HL-60 (cell line): Measurements from ENCODE around the gene MYBL2.

Source experiments
- DNase-seq, 2 experiments: peaks; one replicate each; pipeline ENCODE4 v3.0.0-alpha.2; 2010 to 2020; ENCODE audit warnings: low read depth in 1 of 2, low spot score in 1 of 2
- H3K27ac ChIP-seq: fragments of 250-450 bp; sonication (Bioruptor Pico); replicated peaks from 2 replicates; pipeline ENCODE4 v1.5.1; 2020; ENCODE audit warnings: mild to moderate bottlenecking, moderate library complexity
- H3K27me3 ChIP-seq: fragments of 250-450 bp; sonication (Bioruptor Pico); 2 replicates; pipeline ENCODE4 v1.5.1; 2021; ENCODE audit warnings: mild to moderate bottlenecking, moderate library complexity; ENCODE audit not compliant: insufficient read depth, poor library complexity, severe bottlenecking
- H3K4me3 ChIP-seq: replicated peaks from 2 replicates; pipeline ENCODE4 v1.5.1; 2011; ENCODE audit warnings: mild to moderate bottlenecking, control low read depth, low read length; ENCODE audit not compliant: insufficient read depth
- CTCF ChIP-seq: IDR thresholded peaks from one replicate; pipeline ENCODE4 v1.5.1; 2011; ENCODE audit warnings: low read length, control low read depth, inconsistent platforms; ENCODE audit not compliant: insufficient read depth
- GABPA ChIP-seq: IDR thresholded peaks from 2 replicates; pipeline ENCODE4 v1.6.1; 2012; ENCODE audit warnings: low read depth
- POLR2AphosphoS5 ChIP-seq: IDR thresholded peaks from 2 replicates; pipeline ENCODE4 v1.6.1; 2012; ENCODE audit warnings: low read depth
- REST ChIP-seq: IDR thresholded peaks from 2 replicates; pipeline ENCODE4 v1.6.1; 2012; ENCODE audit warnings: low read depth; ENCODE audit not compliant: insufficient replicate concordance
- SPI1 ChIP-seq: IDR thresholded peaks from 2 replicates; pipeline ENCODE4 v1.6.1; 2012; ENCODE audit warnings: low read depth, mild to moderate bottlenecking, borderline replicate concordance

MYBL2 gene

GRCh38 chr20:43748274-43748673 lies 81.4 kb downstream of the MYBL2 start:
- Histone ChIP-seq H3K27me3 (no peaks in the 10 kb centered on the region), H3K27ac (peak overlapping the region; percentile 75), H3K4me3 (no peak overlapping the region)
- peak; percentile 71 to 92 for DNase-seq
- TF ChIP-seq POLR2AphosphoS5 (peak; percentile 55; the same call in 1 of the 2 replicates), CTCF (no peak)

GRCh38 chr20:43749734-43750294 lies 82.9 kb downstream of the MYBL2 start:
- Histone ChIP-seq H3K27ac (no peak overlapping the region), H3K27me3 (no peaks in the 10 kb centered on the region), H3K4me3 (no peak overlapping the region)
- DNase-seq = peak in 1 of 2 experiments; percentile 73
- TF ChIP-seq POLR2AphosphoS5 (no peak), GABPA (no peak), CTCF (peak; percentile 92)

DNA sequence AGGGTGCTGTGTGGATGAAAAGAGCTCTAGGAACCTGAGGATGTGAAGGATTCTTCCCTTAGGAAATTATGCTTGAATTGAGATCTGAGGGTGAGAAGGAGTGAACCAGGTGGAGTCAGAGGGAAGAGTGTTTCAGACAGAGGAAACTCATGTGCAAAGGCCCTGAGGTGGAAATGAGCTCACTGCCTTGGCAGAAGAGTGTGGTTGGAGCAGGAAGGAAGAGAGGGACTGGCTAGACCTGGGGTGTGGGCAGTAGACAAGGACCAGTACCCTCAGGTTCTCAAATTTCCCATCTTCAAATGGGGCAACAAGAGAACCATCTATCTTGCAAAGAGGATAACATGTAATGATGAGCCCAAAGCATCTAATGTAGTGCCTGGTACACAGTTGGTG lies 83.9 kb downstream of the MYBL2 start:
- no peak for TF ChIP-seq GABPA
- no peak for TF ChIP-seq POLR2AphosphoS5
- no peak for TF ChIP-seq CTCF
- TF ChIP-seq REST = no peak
- TF ChIP-seq SPI1 = no peak
- Histone ChIP-seq H3K27me3 (no peaks in the 10 kb centered on the region), H3K4me3 (no peak overlapping the region), H3K27ac (peak overlapping the region; percentile 63)
- no peak for DNase-seq

DNA sequence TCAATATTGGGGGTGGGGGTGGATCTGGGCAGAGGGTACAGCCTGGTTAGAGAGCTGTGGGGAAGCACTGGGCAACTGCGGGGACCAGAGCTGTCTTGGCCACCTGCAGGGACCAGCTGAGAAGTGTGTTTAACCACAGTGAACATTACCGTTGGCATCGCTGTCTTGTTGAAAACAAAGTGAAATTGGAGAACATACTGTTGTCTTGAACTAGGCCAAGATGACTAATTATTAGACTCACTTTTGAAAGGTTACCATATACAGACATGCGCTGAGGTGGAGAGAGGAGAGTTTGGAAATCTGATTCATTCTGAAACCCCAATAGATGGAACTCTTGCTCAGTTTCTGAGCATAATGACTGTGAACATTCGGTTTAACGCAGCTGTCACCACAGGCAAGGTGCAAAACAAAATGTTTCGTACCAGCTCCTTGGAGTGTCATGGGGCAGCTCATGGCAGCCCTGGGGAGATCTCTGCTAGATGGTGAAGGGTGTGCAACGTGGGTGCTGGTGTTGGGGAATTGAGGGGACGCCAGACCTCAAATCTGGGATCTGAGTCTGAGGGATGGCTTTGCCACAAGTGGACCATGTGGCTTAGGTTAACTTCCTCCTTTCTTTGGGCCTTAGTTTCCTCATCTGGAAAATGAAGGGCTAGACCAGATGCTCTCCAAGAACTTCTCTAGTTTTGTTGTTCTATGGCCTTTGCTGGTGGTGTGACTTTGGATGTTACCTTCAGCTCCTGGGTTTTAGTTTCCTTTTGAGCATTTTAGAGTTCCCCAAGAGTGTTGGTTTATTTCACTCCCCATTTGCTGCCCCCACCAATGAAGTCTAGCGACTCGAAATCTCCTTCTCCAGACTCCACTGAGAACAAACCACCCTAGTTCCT lies 84.5 kb downstream of the MYBL2 start:
- Histone ChIP-seq H3K27me3 (no peaks in the 10 kb centered on the region), H3K4me3 (no peak overlapping the region), H3K27ac (peak overlapping the region; percentile 63)
- TF ChIP-seq SPI1 = no peak; the same call in 1 of the 2 replicates
- TF ChIP-seq POLR2AphosphoS5 = no peak; the same call in 1 of the 2 replicates
- no peak for TF ChIP-seq REST
- no peak for TF ChIP-seq GABPA
- TF ChIP-seq CTCF = no peak
- peak in 1 of 2 experiments; percentile 77 for DNase-seq
